Measurements from ENCODE around the gene RAD51B.

DNA sequence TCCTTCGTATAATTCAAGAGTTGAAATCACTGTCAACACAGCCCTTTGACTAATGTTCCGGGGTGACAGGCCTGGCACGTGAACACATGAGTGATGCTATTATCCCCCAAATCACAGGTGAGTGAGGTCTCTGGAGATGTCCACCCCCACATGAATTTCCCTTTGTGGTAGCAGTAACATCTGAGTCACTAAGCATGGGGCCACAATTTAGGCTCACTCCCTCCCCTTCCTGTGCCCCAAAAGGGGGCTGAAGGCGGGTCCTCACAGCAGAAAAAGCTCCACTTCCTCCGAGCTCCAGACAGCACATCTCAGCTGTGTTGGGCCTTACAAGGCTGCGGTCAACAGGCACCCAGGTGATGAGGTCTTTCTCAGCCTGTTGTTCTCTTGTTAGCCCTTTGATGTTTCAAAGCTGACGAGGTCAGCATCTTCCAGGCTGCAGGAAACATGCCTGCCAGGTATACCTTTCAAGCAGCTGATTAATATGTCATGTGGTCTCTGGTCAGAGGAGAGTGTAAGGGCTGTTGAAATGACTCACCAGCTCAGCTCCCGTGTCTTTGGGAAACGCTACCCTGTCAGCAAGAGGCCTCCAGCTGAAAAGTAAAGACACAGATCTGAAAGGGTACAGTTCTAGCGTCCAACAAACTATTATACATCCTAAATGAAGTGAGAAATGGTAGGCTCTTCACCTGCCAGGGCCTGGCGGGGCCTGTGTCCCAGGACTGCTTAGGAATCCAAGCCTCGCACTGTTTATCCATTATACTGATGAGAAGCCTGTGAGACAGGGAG is 866.0 kb downstream of the RAD51B start:
- TF ChIP-seq, protein P1, sequence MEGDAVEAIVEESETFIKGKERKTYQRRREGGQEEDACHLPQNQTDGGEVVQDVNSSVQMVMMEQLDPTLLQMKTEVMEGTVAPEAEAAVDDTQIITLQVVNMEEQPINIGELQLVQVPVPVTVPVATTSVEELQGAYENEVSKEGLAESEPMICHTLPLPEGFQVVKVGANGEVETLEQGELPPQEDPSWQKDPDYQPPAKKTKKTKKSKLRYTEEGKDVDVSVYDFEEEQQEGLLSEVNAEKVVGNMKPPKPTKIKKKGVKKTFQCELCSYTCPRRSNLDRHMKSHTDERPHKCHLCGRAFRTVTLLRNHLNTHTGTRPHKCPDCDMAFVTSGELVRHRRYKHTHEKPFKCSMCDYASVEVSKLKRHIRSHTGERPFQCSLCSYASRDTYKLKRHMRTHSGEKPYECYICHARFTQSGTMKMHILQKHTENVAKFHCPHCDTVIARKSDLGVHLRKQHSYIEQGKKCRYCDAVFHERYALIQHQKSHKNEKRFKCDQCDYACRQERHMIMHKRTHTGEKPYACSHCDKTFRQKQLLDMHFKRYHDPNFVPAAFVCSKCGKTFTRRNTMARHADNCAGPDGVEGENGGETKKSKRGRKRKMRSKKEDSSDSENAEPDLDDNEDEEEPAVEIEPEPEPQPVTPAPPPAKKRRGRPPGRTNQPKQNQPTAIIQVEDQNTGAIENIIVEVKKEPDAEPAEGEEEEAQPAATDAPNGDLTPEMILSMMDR (IDR thresholded peaks at IDR 0.05) = no peak
- no peak for TF ChIP-seq POLR2A (IDR thresholded peaks at IDR 0.05)
